Heart left ventricle (tissue), 16 donors: Measurements from ENCODE around the gene PEMT. TPM values are rescaled to one million over a fixed set of nuclear protein-coding genes. Genes with fewer than 3 reads are reported as not detected.

ENCODE experiments used
- ATAC-seq, 4 donors: fragments of 200-7000 bp; cut with Tn5 transposase; one replicate each; pipeline ENCODE4 v1.9.1; 2020 to 2022; ENCODE audit warnings: moderate library complexity in 4 of 4, mild to moderate bottlenecking in 3 of 4, moderate number of reproducible peaks in 1 of 4
- DNase-seq, 5 donors: peaks; one replicate each; pipeline ENCODE4 v3.0.0-alpha.2; 2020
- H3K27ac ChIP-seq, 12 donors: fragments of 200-600 bp; sonication (generic) in 4 of 12; one replicate each; pipeline versions ENCODE4 v1.5.0 to v1.8.0; 2016 to 2022; ENCODE audit warnings: mild to moderate bottlenecking in 2 of 12
- H3K27me3 ChIP-seq, 9 donors: fragments of 200-600 bp; sonication (generic) in 2 of 9; one replicate each; pipeline versions ENCODE4 v1.5.1 to v1.8.0; 2016 to 2022; ENCODE audit warnings: mild to moderate bottlenecking in 3 of 9
- H3K36me3 ChIP-seq, 9 donors: fragments of 200-600 bp; sonication (generic) in 2 of 9; one replicate each; pipeline versions ENCODE4 v1.5.0 to v1.8.0; 2018 to 2022; ENCODE audit warnings: mild to moderate bottlenecking in 2 of 9
- H3K4me1 ChIP-seq, 12 donors: fragments of 200-600 bp; sonication (generic) in 4 of 12; one replicate each; pipeline versions ENCODE4 v1.5.0 to v1.8.0; 2016 to 2022; ENCODE audit warnings: mild to moderate bottlenecking in 3 of 12
- H3K4me3 ChIP-seq, 12 donors: fragments of 200-600 bp; sonication (generic) in 4 of 12; one replicate each; pipeline versions ENCODE4 v1.5.0 to v1.8.0; 2017 to 2022; ENCODE audit warnings: mild to moderate bottlenecking in 9 of 12, moderate library complexity in 4 of 12
- H3K9me3 ChIP-seq, 12 donors: fragments of 200-600 bp; sonication (generic) in 4 of 12; one replicate each; pipeline versions ENCODE4 v1.5.0 to v1.8.0; 2016 to 2022; ENCODE audit warnings: mild to moderate bottlenecking in 1 of 12
- POLR2A ChIP-seq, 2 donors: fragments of 450-650 bp; IDR thresholded peaks; one replicate each; pipeline ENCODE4 v1.6.1; 2017; ENCODE audit warnings: antibody characterized with exemption in 2 of 2, mild to moderate bottlenecking in 2 of 2, moderate library complexity in 2 of 2
- WGBS, 4 donors: extraction: QIAGEN DNeasy Blood & Tissue Kit in 2 of 4; methylation state at CpG; one replicate each; pipeline versions ENCODE4 v1.1.5 to v1.1.7; 2013 to 2018; 5-methylcytosine and 5-hydroxymethylcytosine counted together
- intact Hi-C, 10 donors: fragments of 100-400 bp; cut with DNase I; formaldehyde crosslinking; loops; one replicate each; pipeline versions ENCODE4 v1.11.1 to v1.14.2; 2022
- polyA plus RNA-seq, 2 donors: library from polyadenylated mRNA; stranded (reverse); fragments of 200-250 nt; gene quantifications; one replicate each; pipeline ENCODE4 v1.2.3, GENCODE V29; 2013
- total RNA-seq, 9 donors: library from RNA; depleted of rRNA in 2 of 9; stranded (reverse); fragments of >200 nt in 2 of 9; fragmentation: NEBNext Ultra II Directional in 3 of 9; extraction: Animal tissue kit (Norgen Biotek cat#: 25700) in 3 of 9; gene quantifications; one replicate each; pipeline versions ENCODE4 v1.1.0 to v1.2.4, GENCODE V29; 2016 to 2023
- TF ChIP-seq, protein P1 (sequence below), 12 donors: fragments of 200-600 bp; sonication (generic) in 4 of 12; IDR thresholded peaks; one replicate each; pipeline versions ENCODE4 v1.5.0 to v1.8.0; 2018 to 2022; ENCODE audit warnings: antibody characterized with exemption in 12 of 12, mild to moderate bottlenecking in 5 of 12
- donor health status: ischemic (EF 13 %, LVEDD 7.1; RV severe dilation, severe dysfunction).
- donor health status: healthy with polysubstance abuse.
- donor health status: DM: no; HTN: yes; CAD: no.
- donor health status: DM: no; HTN: no; CAD: no.
- donor health status: ischemic (EF 25% LVEDD 6.9; RV normal size, moderate dysfunction).
- donor health status: ischemic (EF 25% LVEDD 5.7; RV mildly dilated, moderate dysfunction).
- donor health status: healthy.
- donor health status: DM: yes; HTN: yes; CAD: no.
- donor health status: ischemic (EF 35%, LVEDD 5.7; RV mildly dilated, moderate dysfunction).
- donor health status: nonischemic (EF 11% LVEDD 7.7; RV severe dilation, severe dysfunction).
- donor health status: DM: yes; HTN: yes; CAD: no.
- donor health status: PGD.
- donor health status: ischemic (EF 29% LVEDD 5.4; RV normal size, mild dysfunction).
- donor health status: nonischemic (EF 23%, LVEDD 6.1; RV moderate dilation, normal function).

PEMT gene
- total and polyA plus RNA-seq, 11 donors, result 15.7 to 42.2 (median 25.4) TPM

DNA sequence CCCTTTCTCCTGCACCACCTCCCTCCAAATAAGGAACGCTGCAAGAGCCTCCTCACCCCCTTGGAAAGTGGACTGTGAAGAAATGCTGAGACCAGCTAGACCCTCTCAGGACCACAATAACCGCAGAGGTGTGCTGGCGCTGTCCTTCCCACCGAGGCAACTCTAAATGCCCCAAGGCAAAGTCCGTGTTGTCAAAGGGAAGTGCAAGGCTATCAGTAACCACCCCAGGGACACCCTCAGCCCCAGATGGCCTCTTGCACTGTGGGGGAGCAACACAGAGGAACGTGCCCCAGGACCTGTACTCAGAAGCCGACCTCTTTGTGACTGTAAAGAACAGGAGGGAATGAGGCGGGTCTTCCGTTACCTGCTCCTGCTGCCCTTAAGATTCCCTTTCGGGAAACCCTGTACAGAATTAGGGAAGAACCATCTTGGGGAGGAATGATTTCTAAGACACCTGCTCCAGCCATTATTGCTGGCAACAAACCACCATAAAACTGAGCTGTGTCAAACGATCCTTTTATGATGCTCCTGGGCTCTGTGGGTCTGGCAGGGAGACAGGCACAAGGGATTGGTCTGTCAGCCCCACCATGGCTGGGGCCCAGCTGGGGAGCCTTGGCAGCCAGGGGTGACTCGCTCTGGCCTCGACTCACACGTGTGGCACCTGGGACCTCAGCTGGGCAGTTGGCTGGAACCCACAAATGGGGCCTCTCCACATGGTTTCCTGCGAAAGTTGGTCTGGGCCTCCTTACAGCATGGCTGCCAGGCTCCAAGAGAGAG lies 129.3 kb downstream of the PEMT start:
- no peaks in the 10 kb centered on the region for H3K36me3 ChIP-seq
- no peak overlapping the region for H3K27ac ChIP-seq
- no peak for DNase-seq
- no peaks in the 10 kb centered on the region for H3K9me3 ChIP-seq
- TF ChIP-seq, protein P1, sequence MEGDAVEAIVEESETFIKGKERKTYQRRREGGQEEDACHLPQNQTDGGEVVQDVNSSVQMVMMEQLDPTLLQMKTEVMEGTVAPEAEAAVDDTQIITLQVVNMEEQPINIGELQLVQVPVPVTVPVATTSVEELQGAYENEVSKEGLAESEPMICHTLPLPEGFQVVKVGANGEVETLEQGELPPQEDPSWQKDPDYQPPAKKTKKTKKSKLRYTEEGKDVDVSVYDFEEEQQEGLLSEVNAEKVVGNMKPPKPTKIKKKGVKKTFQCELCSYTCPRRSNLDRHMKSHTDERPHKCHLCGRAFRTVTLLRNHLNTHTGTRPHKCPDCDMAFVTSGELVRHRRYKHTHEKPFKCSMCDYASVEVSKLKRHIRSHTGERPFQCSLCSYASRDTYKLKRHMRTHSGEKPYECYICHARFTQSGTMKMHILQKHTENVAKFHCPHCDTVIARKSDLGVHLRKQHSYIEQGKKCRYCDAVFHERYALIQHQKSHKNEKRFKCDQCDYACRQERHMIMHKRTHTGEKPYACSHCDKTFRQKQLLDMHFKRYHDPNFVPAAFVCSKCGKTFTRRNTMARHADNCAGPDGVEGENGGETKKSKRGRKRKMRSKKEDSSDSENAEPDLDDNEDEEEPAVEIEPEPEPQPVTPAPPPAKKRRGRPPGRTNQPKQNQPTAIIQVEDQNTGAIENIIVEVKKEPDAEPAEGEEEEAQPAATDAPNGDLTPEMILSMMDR (IDR thresholded peaks at IDR 0.05), result no peak
- TF ChIP-seq POLR2A (IDR thresholded peaks at IDR 0.05), result no peak
- 68 to 81% (median 78%) methylated on average over 8 to 15 of the region's 15 CpGs for WGBS, 4 donors
- no peak overlapping the region for H3K4me3 ChIP-seq
- no peak for ATAC-seq
- peaks cover 0 to 4% (median 0%) of the 10 kb centered on the region in 9 donors for H3K27me3 ChIP-seq
- H3K4me1 ChIP-seq, result no peaks in the 10 kb centered on the region
- intact Hi-C loops, result no loop called here

DNA sequence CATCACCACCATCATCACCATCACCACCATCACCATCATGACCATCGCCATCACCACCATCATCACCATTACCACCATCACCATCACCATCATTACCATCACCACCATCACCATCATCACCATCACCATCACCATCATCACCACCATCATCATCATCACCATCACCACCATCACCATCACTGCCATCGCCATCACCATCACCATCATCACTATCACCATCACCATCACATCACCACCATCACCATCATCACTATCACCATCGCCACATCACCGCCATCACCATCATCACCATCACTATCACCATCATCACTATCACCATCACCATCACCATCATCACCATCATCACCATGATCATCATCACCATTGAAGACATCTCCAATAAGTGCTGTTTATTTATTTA lies 131.5 kb downstream of the PEMT start:
- no peak for TF ChIP-seq POLR2A (IDR thresholded peaks at IDR 0.05)
- TF ChIP-seq, protein P1 (IDR thresholded peaks at IDR 0.05), result no peak
- DNase-seq (no peak), ATAC-seq (no peak)
- peaks cover 0 to 3% (median 0%) of the 10 kb centered on the region in 9 donors for H3K27me3 ChIP-seq
- H3K4me1 ChIP-seq, result no peaks in the 10 kb centered on the region
- intact Hi-C loops, result no loop called here
- no peak overlapping the region for H3K27ac ChIP-seq
- no peak overlapping the region for H3K4me3 ChIP-seq
- H3K9me3 ChIP-seq, result no peaks in the 10 kb centered on the region
- 89 to 97% (median 93%) methylated on average over 4 of the region's 4 CpGs for WGBS, 4 donors
- no peaks in the 10 kb centered on the region for H3K36me3 ChIP-seq

DNA sequence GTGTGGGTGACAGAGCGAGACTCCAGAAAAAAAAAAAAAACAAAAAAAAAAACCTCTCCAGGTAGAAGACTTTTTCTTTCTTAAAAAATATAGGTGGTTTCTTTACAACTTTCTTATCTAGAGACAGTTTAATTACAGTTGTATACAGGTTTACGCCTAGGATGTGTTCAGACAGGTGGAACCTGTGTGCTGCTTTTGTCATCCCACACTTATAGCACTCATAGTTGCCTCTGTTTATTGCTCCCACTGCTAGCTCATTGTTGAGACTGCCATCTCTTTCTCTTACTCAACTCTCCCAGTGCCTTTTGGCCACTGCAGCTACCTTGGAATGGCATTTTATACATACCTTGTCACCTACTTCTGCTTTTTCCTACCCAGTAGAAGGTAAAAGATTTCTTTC lies 133.8 kb downstream of the PEMT start:
- Histone ChIP-seq H3K27me3 (peaks cover 0 to 5% (median 0%) of the 10 kb centered on the region in 9 donors), H3K9me3 (no peaks in the 10 kb centered on the region), H3K27ac (no peak overlapping the region), H3K4me1 (no peaks in the 10 kb centered on the region), H3K4me3 (no peak overlapping the region), H3K36me3 (no peaks in the 10 kb centered on the region)
- DNase-seq (no peak), ATAC-seq (no peak)
- WGBS, 4 donors, result 85 to 97% (median 93%) methylated on average over 2 of the region's 2 CpGs
- intact Hi-C loops, result no loop called here
- TF ChIP-seq, protein P1 (IDR thresholded peaks at IDR 0.05), result no peak
- no peak for TF ChIP-seq POLR2A (IDR thresholded peaks at IDR 0.05)

DNA sequence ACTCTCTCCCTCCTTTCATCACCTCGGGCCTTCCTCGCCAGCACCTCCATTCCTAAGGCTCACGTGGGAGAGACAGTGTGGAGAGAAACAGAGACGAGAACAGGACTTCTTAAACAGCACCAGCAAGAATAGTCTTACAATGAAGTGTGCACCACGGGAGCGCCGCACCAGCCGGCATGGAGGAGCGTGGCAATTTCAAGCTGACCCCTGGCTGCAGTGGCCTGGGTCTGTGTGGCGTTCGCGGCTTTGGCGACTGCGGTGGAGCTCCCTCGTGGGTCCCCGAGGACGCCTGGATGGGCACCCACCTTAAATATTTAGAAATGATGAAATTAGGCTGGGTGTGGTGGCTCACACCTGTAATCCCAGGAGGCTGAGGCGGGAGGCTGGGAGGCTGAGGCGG lies 135.3 kb downstream of the PEMT start:
- H3K36me3 ChIP-seq, result no peaks in the 10 kb centered on the region
- DNase-seq (no peak), ATAC-seq (no peak)
- TF ChIP-seq, protein P1 (IDR thresholded peaks at IDR 0.05), result no peak
- TF ChIP-seq POLR2A (IDR thresholded peaks at IDR 0.05), result no peak
- H3K27me3 ChIP-seq, result peaks cover 0 to 5% (median 0%) of the 10 kb centered on the region in 9 donors
- intact Hi-C loops, result no loop called here
- H3K9me3 ChIP-seq, result no peaks in the 10 kb centered on the region
- WGBS, 4 donors, result 78 to 85% (median 84%) methylated on average over 11 to 19 of the region's 19 CpGs
- H3K4me3 ChIP-seq, result no peak overlapping the region
- H3K27ac ChIP-seq, result no peak overlapping the region
- H3K4me1 ChIP-seq, result no peaks in the 10 kb centered on the region

Other genes starting within 250 kb of the PEMT start
- gene MED9, start 114.7 kb downstream of the PEMT start, total RNA-seq, result 10 to 100 TPM; 26.3 to 64.4 (median 33.0) TPM
- 10 to 100 TPM; 36.2 to 44.7 TPM for gene MED9, start 114.7 kb downstream of the PEMT start, polyA plus RNA-seq
- gene RASD1, start 95.3 kb downstream of the PEMT start, total RNA-seq, result 10 to 100 TPM in 6 of 9 donors, 1 to 10 TPM in 3; 1.5 to 43.5 (median 16.2) TPM
- 10 to 100 TPM; 18.4 to 79.2 TPM for gene RASD1, start 95.3 kb downstream of the PEMT start, polyA plus RNA-seq
- gene RAI1, start 89.8 kb upstream of the PEMT start, total RNA-seq, result 10 to 100 TPM; 15.1 to 37.2 (median 20.8) TPM
- 10 to 100 TPM; 17.2 to 23.0 TPM for gene RAI1, start 89.8 kb upstream of the PEMT start, polyA plus RNA-seq
- gene SREBF1, start 245.3 kb upstream of the PEMT start, total RNA-seq, result 10 to 100 TPM; 12.8 to 55.2 (median 17.8) TPM
- gene SREBF1, start 245.3 kb upstream of the PEMT start, polyA plus RNA-seq, result 10 to 100 TPM; 22.1 to 41.0 TPM